ENCODE data around the gene CPS1.

The CPS1 gene

GRCh38 chr2:210561475-210561874 lies 5.1 kb downstream of the CPS1 start:
- no peak overlapping the region for H3K4me3 ChIP-seq (ENCODE audit: low read depth in 1 of 2, low read length in 2 of 2)
- H3K79me2 ChIP-seq (ENCODE audit: insufficient read depth, low read length), result no peaks in the 10 kb centered on the region
- TF ChIP-seq CTCF (IDR thresholded peaks at IDR 0.05; ENCODE audit: borderline replicate concordance, extremely low read depth, low read length, poor library complexity, severe bottlenecking), result no peak
- no peak overlapping the region for H3K4me2 ChIP-seq (ENCODE audit: insufficient read depth, low read length)
- ATAC-seq (ENCODE audit: insufficient read depth, low read depth) (no peak), DNase-seq (no peak)
- H3K27me3 ChIP-seq (ENCODE audit: insufficient read depth, low read length, poor library complexity), result no peaks in the 10 kb centered on the region
- no peaks in the 10 kb centered on the region for H3K4me1 ChIP-seq (ENCODE audit: insufficient read depth, low read length)
- H2AFZ ChIP-seq (ENCODE audit: low read depth, low read length), result no peak overlapping the region
- no peak overlapping the region for H3K9ac ChIP-seq (ENCODE audit: low read depth, low read length)
- no peaks in the 10 kb centered on the region for H4K20me1 ChIP-seq (ENCODE audit: insufficient read depth, low read length)
- H3K27ac ChIP-seq (ENCODE audit: low read length), result no peak overlapping the region
- no peaks in the 10 kb centered on the region for H3K36me3 ChIP-seq (ENCODE audit: insufficient read depth, low read length)
- no peaks in the 10 kb centered on the region for H3K9me3 ChIP-seq (ENCODE audit: insufficient read depth, low read length, severe bottlenecking)

DNA sequence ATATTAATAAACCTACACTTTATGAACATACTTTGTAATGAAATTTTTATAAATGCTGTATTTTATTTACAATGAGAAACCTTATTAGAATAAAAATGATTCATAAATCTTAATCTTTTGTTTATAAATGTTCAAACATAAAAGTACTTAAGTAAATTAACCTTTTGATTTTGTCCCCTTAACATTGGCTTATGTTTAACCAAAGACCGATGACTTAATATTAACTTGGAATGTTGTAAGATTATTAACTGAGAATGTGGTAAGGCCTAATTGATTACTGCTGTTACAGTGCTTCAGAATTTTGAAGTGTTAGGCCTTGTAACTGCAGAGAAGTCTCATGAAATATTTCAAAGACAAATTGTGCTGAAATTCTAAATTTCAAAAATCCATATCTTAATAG lies 5.7 kb downstream of the CPS1 start:
- Histone ChIP-seq H4K20me1 (ENCODE audit: insufficient read depth, low read length) (no peaks in the 10 kb centered on the region), H3K27ac (ENCODE audit: low read length) (no peak overlapping the region), H3K9me3 (ENCODE audit: insufficient read depth, low read length, severe bottlenecking) (no peaks in the 10 kb centered on the region), H3K4me3 (ENCODE audit: low read depth in 1 of 2, low read length in 2 of 2) (no peak overlapping the region), H3K36me3 (ENCODE audit: insufficient read depth, low read length) (no peaks in the 10 kb centered on the region), H3K4me2 (ENCODE audit: insufficient read depth, low read length) (no peak overlapping the region), H3K9ac (ENCODE audit: low read depth, low read length) (no peak overlapping the region), H3K4me1 (ENCODE audit: insufficient read depth, low read length) (no peaks in the 10 kb centered on the region), H3K79me2 (ENCODE audit: insufficient read depth, low read length) (no peaks in the 10 kb centered on the region), H3K27me3 (ENCODE audit: insufficient read depth, low read length, poor library complexity) (no peaks in the 10 kb centered on the region), H2AFZ (ENCODE audit: low read depth, low read length) (no peak overlapping the region)
- ATAC-seq (ENCODE audit: insufficient read depth, low read depth), result no peak
- TF ChIP-seq CTCF (IDR thresholded peaks at IDR 0.05; ENCODE audit: borderline replicate concordance, extremely low read depth, low read length, poor library complexity, severe bottlenecking), result no peak
- no peak for TF ChIP-seq EZH2 (IDR thresholded peaks at IDR 0.05; ENCODE audit: borderline replicate concordance, low read depth, low read length, severe bottlenecking)
- DNase-seq, result no peak

GRCh38 chr2:210562502-210563080 lies 6.2 kb downstream of the CPS1 start:
- H3K36me3 ChIP-seq (ENCODE audit: insufficient read depth, low read length), result no peaks in the 10 kb centered on the region
- H2AFZ ChIP-seq (ENCODE audit: low read depth, low read length), result no peak overlapping the region
- ATAC-seq (ENCODE audit: insufficient read depth, low read depth), result no peak
- no peaks in the 10 kb centered on the region for H3K9me3 ChIP-seq (ENCODE audit: insufficient read depth, low read length, severe bottlenecking)
- no peaks in the 10 kb centered on the region for H3K27me3 ChIP-seq (ENCODE audit: insufficient read depth, low read length, poor library complexity)
- no peak overlapping the region for H3K4me3 ChIP-seq (ENCODE audit: low read depth in 1 of 2, low read length in 2 of 2)
- H3K27ac ChIP-seq (ENCODE audit: low read length), result no peak overlapping the region
- H3K9ac ChIP-seq (ENCODE audit: low read depth, low read length), result no peak overlapping the region
- TF ChIP-seq CTCF (IDR thresholded peaks at IDR 0.05; ENCODE audit: borderline replicate concordance, extremely low read depth, low read length, poor library complexity, severe bottlenecking), result no peak
- no peak for TF ChIP-seq EZH2 (IDR thresholded peaks at IDR 0.05; ENCODE audit: borderline replicate concordance, low read depth, low read length, severe bottlenecking)
- H3K79me2 ChIP-seq (ENCODE audit: insufficient read depth, low read length), result no peaks in the 10 kb centered on the region
- no peak for DNase-seq
- no peak overlapping the region for H3K4me2 ChIP-seq (ENCODE audit: insufficient read depth, low read length)
- H3K4me1 ChIP-seq (ENCODE audit: insufficient read depth, low read length), result no peaks in the 10 kb centered on the region
- no peaks in the 10 kb centered on the region for H4K20me1 ChIP-seq (ENCODE audit: insufficient read depth, low read length)

DNA sequence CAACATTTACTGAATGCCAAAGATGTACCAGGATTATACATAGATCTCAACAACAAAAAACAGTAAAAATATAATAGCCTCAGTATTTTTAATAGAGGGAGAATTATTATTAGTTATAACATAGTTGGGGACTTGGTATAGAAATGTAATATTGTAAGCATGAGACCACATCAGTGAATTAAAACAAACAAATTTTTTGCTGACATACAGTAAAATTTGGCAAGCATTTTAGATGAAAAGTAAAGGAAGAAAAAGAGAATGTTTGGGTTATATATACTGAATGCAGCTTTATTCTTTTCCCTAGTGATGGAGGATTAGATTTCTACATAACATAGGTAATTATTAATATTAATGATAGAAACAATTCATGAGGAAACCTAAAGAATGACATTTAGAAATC lies 10.9 kb downstream of the CPS1 start:
- Histone ChIP-seq H3K36me3 (ENCODE audit: insufficient read depth, low read length) (no peaks in the 10 kb centered on the region), H3K9ac (ENCODE audit: low read depth, low read length) (no peak overlapping the region), H3K4me2 (ENCODE audit: insufficient read depth, low read length) (no peak overlapping the region), H3K9me3 (ENCODE audit: insufficient read depth, low read length, severe bottlenecking) (no peaks in the 10 kb centered on the region), H3K4me3 (ENCODE audit: low read depth in 1 of 2, low read length in 2 of 2) (no peak overlapping the region), H2AFZ (ENCODE audit: low read depth, low read length) (no peak overlapping the region), H4K20me1 (ENCODE audit: insufficient read depth, low read length) (no peaks in the 10 kb centered on the region), H3K27ac (ENCODE audit: low read length) (no peak overlapping the region), H3K27me3 (ENCODE audit: insufficient read depth, low read length, poor library complexity) (no peaks in the 10 kb centered on the region), H3K4me1 (ENCODE audit: insufficient read depth, low read length) (no peaks in the 10 kb centered on the region), H3K79me2 (ENCODE audit: insufficient read depth, low read length) (no peaks in the 10 kb centered on the region)
- no peak for DNase-seq
- no peak for ATAC-seq (ENCODE audit: insufficient read depth, low read depth)
- TF ChIP-seq EZH2 (IDR thresholded peaks at IDR 0.05; ENCODE audit: borderline replicate concordance, low read depth, low read length, severe bottlenecking) (no peak), CTCF (IDR thresholded peaks at IDR 0.05; ENCODE audit: borderline replicate concordance, extremely low read depth, low read length, poor library complexity, severe bottlenecking) (no peak)

Data from DND-41 (cell line).